ENCODE data around the gene RHEB. TPM values are rescaled to one million over a fixed set of nuclear protein-coding genes. Genes with fewer than 3 reads are reported as not detected.
A peak's percentile ranks its signal among the peaks of the same experiment; 100 is the strongest.
"Not testable (repeated sequence)": the region's sequence is repeated elsewhere in the genome, so short reads cannot be mapped to it uniquely, and the experiment has no call there.

The RHEB gene, protein sequence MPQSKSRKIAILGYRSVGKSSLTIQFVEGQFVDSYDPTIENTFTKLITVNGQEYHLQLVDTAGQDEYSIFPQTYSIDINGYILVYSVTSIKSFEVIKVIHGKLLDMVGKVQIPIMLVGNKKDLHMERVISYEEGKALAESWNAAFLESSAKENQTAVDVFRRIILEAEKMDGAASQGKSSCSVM
- total RNA-seq, result 106 and 114 TPM in 2 replicates
- polyA plus RNA-seq (2012), result 133 TPM

- peak; percentile 100 for DNase-seq (ENCODE audit: low read depth)
These were observed at the start of gene RHEB for GRCh38 chr7:151519765-151520418. Gene RHEB (minus strand): TSS chr7:151519895. CDS start chr7:151519511, 384 bp downstream.

- no peak for DNase-seq (ENCODE audit: low read depth)
These were observed 47.2 kb upstream of the RHEB start for GRCh38 chr7:151566897-151567320.

DNA sequence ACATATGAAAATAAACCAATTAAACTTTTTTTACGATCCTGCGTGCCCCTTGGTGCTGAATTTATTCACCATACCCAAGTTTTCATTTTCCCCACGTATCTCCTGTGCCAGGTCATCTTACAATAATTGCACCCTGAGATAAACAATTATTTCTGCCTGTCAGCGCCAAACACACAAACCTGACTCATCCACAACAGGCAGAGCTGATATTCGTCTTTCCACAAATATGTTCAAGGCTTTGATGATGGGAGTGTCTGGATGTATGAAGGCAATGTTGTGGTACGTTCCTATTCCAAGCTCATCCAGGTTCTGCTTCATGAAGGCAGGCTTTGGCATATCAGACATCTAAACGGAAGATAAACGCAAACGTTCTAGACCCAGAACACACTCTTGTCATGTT lies 45.8 kb upstream of the RHEB start:
- peak; percentile 42 for DNase-seq (ENCODE audit: low read depth)

DNA sequence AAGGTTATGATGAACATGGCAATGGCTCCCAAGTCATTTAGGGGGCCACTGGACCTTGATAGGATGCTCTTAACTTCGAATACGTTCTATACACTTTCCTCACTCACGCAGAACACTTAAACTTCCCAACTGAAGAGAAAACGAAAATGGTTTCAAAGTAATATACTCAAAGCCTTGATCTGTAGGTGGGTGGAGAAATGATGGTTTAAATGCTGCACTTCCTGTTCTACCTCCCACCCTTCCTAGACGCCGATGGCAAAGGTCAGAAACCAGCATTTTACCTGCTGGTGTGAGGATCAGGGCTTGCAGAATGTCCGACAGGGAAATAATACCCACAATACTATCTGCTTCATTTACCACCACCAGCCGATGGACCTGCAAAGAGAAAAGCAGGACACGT lies 40.5 kb upstream of the RHEB start:
- DNase-seq (ENCODE audit: low read depth), result no peak

- DNase-seq (ENCODE audit: low read depth), result no peak
These were observed 40.0 kb upstream of the RHEB start for GRCh38 chr7:151559557-151560183.

DNA sequence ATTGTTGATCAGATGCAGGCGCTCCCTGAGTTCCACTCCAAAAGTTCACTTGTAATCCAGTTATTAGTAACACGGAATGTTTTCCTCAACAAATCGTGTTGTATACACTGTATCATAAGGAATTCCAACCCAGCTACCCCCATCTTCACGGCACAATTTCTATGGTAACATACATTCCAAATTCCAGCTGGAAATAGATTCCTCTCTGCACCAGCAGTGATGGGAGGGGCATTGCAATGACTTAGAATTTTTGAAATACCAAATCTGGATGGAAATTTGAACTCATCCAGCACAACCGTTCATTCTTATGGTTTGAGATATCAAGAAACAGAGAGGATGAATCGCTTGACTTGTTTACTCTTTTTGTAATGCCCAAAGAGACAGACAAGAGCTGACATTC lies 38.9 kb upstream of the RHEB start:
- no peak for DNase-seq (ENCODE audit: low read depth)

DNA sequence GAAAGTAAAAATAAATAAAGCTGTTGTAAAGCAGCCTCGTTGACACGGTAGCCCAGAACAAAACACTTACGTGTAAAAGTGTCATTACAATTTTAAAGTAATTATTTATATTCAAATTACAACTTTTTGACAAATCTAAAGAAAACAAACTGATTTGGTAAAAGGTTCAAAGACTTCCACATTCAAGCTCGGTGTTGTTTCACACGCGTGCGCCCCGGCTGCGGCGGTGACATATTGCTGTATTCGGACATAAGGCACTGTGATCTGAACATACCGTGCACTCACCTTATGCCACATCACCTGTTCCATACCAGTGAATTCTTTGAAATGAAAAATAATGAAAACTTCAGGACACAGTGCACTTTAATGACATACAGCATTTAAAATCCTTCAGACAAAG lies 36.9 kb upstream of the RHEB start:
- DNase-seq (ENCODE audit: low read depth), result no peak

GRCh38 chr7:151553356-151553755 lies 33.7 kb upstream of the RHEB start:
- no peak for DNase-seq (ENCODE audit: low read depth)

GRCh38 chr7:151552352-151553028 lies 32.8 kb upstream of the RHEB start:
- DNase-seq (ENCODE audit: low read depth), result peak; percentile 19

DNA sequence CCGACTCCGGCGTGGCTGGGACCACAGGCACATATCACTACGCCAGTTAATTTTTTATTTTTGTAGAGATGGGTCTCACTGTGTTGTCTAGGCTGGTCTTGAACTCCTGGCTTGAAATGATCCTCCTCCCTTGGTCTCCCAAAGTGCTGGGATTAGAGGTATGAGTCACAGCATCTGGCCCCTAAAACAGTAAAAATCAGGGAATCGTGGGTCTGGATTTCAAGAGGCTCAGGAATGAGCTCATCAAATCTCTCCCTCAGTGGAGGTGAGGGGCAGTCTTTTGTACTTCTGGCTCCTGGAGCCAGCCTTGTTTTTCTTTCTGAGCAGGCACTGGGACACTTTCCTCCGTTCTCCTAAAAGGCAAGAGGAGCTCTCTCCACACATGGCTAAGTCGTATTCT lies 32.1 kb upstream of the RHEB start:
- no peak for DNase-seq (ENCODE audit: low read depth)

DNA sequence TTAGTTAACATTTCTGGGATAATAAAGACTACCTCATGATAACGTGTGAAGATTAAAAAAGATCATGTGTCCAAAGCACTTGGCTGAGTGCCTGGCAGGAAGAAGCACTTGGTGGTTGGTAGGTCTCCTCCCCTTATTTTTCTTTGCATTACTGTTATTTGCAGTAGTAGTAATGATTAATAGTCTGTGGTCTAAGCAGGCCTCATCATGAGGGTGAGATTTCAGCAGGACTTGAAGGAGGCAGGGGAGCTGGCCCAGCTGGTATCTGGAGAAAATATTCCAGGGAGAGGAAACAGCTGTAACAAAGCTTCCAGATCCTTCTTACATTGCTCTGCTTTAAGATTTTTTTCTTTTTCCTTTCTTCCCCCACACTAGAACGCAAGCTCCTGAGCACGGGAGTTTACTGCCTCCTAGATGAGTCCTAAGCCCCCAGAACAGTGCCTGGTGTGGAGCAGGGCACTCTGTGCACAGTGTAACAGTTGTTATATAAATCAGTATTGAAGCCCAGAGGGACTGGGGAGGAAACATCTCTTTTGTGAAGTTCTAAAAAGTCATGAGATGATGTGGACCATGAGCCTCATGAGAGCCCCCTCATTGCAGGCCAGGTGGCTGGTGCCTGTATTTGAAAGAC lies 31.1 kb upstream of the RHEB start:
- DNase-seq (ENCODE audit: low read depth), result peak; percentile 51

GRCh38 chr7:151549644-151550043 lies 29.9 kb upstream of the RHEB start:
- DNase-seq (ENCODE audit: low read depth), result no peak

- no peak for DNase-seq (ENCODE audit: low read depth)
These were observed 29.4 kb upstream of the RHEB start for GRCh38 chr7:151549083-151549482.

DNA sequence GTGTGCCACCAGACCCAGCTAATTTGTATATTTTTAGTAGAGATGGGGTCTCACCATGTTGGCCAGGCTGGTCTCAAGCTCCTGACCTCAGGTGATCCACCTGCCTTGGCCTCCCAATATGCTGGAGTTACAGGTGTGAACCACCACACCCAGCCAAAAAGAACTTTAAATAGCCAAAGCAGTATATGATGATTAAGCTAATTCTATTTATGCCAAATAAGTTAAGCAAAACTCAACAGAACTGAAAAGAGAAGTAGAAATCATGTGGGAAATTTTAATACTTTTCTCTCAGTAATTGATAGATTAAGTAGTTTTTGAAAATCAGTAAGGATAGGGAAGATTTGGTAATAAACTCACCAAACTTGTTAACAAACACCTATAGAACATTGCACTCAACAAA lies 24.5 kb upstream of the RHEB start:
- no peak for DNase-seq (ENCODE audit: low read depth)

DNA sequence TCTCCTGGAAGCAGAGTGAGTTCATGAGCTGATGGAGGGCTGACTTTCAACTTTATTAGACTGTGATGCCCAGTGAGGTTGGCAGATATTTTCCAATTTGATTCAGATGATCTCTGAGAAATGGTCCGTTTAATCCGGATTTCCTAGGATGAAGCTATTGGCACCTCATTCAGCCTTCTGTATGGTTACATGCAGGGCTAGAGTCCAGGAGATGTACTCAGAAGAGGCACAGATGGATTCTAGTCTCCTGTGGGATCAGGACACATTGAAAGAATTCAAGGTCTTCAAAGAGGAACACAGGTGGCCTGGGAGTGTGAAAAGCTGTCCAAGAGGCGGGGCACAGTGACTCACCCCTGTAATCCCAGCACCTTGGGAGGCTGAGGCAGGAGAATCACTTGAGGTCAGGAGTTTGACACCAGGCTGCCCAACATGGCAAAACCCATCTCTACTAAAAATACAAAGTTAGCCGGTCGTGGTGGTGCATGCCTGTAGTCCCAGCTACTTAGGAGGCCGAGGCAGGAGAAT lies 23.0 kb upstream of the RHEB start:
- DNase-seq (ENCODE audit: low read depth), result no peak

DNA sequence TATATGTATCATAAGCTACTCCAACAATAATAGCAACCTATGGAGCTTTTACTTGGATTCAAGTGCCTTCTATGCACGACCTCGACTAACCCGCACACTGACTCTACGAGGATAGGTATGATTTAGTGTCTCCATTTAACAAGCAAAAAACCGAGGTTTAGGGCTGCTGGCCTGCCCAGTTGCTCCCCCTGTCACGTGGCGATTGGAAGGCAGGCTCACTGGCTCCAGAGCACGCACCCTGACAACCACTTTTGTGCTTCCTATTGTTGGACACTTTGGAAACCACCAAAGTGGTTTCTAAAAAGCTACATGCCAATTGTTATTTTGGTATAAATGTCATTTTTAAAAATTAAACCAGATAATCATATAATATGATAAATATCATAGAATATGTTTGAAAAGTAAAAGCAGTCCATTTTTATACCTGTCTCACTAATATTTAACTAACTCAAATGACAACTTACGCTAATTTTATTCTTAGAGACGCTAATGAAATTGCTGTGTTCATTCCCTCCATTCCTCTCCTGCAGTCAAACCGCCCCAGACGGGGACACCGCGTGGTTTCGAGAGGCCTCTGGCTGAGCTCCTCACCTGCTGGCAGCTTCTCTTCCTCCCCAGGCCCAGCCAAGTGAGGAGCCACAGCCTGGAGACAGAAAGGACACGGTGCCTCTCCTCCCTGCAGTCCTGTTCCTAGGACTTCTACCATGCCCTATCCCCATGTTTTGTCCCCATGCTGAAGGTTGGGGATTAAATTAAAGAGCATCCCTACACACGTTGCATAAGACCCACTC lies 22.2 kb upstream of the RHEB start:
- no peak for DNase-seq (ENCODE audit: low read depth)

GRCh38 chr7:151540146-151540545 lies 20.5 kb upstream of the RHEB start:
- no peak for DNase-seq (ENCODE audit: low read depth)

DNA sequence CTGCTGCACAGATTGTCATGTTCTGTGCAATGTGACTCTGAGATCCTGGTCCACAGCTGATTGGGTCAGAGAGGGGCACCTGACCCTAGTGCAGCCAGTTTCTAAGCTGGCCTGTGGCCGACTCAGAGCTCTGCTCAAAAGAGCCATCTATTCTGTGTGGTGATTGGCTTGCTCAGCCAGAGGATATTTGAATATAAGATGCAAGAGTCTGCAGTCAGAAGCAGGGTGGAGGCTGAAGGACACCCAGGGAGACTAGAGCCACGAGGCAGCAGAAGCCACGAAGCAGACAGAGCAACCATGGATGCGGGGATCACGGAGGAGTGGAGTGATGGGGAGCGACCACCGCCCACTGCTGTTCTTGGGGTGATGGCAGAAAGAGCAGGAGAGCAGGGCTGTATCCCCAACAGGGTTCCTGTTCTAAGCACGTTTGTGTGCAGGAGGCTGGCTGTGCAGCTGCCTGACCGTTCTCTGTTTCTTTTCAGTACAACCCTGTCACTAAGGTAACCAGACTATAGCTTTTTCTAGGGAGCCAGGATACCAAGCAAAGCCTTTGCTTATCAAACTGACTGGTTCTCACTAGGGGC lies 19.5 kb upstream of the RHEB start:
- DNase-seq (ENCODE audit: low read depth), result peak; percentile 30

DNA sequence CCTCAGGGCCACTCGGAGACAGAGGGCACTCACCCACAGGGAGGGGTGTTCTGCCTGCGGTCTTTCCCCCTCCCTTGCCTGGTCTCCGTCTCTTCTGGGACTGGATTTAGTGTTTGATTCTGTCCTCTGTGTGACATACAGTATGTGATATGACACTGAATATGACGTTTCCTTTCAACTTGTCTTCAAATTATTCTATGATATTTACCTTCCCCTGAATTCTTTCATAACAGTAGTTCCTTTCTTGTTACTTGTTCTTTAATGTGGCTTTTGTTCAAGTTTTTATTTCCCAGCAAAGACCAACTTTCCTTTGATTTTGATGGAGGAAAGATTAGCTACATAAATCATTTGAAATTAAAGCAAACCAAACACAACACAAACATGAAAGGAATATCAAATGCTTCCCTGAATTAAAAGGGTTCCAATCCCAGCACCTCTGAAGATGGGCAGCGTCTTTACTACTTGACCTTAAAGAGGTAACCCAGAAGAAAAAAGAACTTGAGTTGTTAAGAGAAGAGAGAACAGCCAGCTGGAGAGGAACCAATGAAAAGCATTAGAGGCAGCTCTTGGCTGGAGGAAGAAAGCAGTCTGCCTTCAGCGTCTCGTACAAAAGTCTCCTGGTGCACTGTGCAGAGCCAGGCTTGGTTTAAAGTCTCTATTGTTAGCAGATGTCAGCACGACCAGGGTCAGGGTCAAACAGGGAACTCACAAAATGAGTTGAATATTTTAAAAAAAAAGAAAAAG lies 18.3 kb upstream of the RHEB start:
- DNase-seq (ENCODE audit: low read depth), result no peak

GRCh38 chr7:151536178-151536577 lies 16.5 kb upstream of the RHEB start:
- not testable (repeated sequence) for DNase-seq (ENCODE audit: low read depth)
